Measurements from ENCODE around the gene LGALS13.

GRCh38 chr19:39617745-39618144, 15.4 kb downstream of the LGALS13 start:
- TF ChIP-seq POLR2AphosphoS5 (IDR thresholded peaks at IDR 0.05) (no peak), POLR2A (IDR thresholded peaks at IDR 0.05) (no peak), CTCF (IDR thresholded peaks at IDR 0.05) (no peak)

Measured in stomach (tissue), 4 donors.